GM21360 (cell line): Measurements from ENCODE around the gene EMC10.

Experiments used
- ATAC-seq: cut with Tn5 transposase; IDR thresholded peaks from one replicate; pipeline ENCODE4 v1.9.1; 2021; ENCODE audit warnings: mild to moderate bottlenecking, moderate library complexity; ENCODE audit not compliant: unreplicated experiment

The EMC10 gene

DNA sequence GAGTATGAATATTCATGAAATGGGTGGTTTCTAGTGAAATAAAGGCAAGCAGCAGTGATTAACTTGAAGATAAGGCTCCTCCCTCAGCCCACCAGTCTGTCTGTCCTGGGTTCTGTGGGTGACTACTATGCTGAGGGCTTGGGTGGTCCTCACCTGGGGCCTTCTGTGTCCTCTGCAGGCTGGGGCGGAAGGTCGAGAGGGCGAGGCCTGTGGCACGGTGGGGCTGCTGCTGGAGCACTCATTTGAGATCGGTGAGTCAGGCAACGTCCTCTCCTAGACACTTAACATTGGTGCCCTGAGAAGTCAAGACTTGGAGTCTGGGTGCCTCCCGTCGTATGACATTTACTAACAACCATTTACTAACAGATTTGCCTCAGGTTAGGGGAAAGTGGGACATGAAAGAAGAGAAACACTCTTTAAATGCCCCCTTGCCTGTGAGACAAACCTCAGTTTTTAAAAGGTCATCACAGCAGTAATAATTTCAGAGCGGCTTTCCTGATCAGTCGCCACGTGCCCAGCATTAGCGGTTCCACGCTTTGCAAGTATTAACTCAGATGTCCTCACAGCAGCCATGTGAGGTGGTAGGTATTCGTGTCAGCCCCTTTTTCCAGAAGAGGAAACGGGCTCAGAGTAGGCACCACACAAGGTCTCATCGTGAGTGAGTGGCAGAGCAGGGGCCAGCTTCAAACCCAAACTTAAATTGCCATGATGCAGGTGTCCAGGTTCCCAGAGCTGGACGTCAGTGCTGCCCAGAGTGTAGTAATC is 1.6 kb downstream of the EMC10 start:
- no peak for ATAC-seq

DNA sequence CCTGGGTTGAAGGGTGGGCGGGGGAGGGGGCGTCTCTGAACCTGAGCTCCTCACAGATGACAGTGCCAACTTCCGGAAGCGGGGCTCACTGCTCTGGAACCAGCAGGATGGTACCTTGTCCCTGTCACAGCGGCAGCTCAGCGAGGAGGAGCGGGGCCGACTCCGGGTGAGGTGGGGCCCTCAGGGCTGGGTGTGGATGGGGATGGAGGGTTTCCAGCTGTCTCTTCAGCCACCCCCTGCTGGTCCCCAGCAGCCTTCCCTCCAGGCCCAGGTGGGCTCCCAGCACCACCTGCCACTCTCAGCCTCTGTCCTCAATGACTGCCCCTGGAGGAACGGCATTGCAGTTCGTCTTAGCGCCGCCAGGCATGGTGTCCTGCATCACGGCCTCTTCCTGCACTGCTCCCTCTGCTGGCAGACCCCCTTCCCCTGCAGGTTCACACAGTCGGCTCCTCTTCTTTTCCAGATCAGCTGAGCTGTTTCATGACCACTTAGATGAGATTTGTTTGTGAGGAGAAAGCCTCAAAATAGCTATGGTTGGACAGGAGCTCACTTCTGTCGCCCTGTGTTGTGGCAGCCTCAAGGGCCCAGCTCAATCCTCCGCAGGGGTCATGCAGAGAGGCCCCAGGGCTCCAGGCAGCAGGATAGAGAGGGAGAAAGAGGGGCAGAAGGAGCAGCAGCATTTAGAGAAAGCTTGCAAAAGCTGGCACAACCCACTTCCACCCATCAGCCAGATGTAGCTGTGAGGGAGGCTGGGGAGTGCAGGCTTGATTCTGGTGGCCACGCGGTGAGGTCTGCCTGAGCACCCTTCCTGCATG is 2.8 kb downstream of the EMC10 start:
- no peak for ATAC-seq

DNA sequence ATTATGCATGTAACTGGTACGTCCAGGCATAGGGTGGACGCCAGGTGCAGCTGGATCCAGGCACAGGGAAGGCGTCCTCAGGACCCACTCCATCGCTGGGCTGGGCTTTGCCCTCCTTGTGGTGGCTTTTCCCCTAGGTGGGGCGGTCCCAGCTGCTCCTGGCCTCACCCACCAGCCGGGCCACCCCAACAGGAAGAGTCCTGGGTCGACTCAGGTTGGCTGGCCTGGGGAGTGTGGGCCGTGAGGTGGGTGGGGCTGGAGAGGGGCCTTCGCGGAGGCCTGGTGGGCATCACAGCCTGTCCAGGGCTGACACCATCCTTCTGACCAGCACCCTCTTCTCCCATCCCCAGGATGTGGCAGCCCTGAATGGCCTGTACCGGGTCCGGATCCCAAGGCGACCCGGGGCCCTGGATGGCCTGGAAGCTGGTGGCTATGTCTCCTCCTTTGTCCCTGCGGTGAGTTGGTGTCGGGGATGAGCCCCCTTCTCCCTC is 3.5 kb downstream of the EMC10 start:
- no peak for ATAC-seq

DNA sequence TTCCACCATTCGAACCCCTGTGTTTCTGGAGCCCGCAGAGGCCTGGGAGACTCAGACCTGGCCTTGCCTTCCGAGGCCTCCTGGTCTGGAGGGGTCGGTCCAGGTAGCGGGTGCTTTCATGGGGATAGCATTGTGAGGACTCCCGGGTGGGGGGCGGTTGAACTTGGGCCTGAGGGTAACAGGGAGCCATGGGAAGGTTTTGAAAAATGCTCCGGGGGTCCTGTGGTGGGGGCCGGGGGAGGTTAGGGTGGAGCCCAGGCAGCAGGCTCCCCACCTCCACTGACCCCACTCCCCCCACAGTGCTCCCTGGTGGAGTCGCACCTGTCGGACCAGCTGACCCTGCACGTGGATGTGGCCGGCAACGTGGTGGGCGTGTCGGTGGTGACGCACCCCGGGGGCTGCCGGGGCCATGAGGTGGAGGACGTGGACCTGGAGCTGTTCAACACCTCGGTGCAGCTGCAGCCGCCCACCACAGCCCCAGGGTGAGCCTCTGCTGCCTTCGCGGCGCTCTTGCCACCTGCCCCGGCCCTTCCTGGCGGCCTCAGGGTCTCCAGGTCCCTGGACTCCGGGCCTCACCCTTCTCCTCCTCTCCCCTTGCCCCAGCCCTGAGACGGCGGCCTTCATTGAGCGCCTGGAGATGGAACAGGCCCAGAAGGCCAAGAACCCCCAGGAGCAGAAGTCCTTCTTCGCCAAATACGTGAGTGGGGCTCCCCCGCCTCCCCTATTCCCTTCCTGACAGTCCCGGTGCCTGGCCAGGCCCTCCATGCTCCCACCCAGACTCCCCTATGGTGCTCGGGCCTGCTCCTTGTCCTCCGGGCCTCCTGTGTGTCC is 4.2 kb downstream of the EMC10 start:
- no peak for ATAC-seq

DNA sequence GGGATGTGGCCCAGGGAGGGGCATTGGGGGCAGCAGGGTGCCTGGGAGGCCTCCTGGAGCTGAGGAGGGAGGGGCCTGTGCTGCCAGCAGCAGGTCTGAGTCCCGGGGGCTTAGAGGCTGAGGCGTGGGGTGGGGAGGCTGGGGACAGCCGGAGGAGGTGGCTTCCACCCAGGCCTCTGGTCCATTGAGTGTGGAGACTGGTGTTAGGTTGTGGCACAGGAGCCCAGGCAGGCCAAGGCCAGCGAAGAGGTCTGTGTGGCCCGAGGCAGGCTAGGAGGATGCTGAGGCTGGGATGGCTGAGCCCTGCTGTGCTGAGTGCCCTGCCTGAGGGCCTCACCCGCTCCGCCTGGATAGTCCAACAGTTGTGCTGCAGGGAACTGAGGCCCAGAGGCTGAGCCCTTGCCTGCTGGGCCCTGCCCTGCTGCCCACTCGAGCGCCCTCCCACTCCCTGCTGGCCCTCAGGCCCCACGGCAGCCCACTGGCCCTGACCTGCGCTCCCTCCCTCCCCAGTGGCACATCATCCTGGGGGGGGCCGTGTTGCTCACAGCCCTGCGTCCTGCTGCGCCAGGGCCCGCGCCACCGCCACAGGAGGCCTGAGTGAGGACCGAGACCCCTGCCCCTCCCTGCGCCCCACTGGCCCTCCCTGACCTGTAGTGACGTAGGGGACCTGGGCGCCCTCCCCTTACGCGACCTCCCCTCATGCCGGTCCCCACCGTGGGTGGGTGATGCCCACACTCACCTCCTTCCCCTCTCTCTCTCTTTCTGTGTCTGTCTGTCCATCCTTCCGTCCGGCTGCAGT is 5.2 kb downstream of the EMC10 start:
- ATAC-seq = no peak

DNA sequence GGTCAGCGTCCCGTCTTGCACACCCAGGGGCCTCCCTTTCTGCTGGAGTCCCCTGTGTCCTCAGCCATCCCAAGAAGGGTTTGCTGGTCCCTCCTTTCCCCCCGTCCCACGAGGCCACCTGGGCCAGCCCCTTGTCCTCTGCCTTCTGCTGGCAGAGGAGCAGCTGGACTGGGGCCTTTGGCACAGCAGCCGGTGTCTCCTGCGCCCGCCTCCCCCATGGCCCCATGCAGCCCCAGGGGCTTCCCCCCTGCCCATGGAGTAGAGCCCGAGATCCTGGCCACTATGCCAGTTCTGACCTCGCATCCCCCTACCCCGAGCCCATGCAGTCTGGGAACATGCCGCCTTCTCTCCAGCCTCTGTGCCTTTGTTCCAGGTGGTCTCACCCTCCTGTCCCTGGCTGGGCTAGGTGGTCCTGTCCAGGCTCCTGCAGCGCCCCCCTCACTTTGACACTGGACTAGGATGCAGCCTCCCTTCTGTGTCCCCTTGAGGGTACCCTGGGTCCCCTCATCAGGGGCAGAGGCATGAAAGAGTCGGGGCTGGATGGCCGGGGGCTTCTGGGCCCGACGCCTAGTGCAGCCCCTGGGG is 6.1 kb downstream of the EMC10 start:
- ATAC-seq = no peak

DNA sequence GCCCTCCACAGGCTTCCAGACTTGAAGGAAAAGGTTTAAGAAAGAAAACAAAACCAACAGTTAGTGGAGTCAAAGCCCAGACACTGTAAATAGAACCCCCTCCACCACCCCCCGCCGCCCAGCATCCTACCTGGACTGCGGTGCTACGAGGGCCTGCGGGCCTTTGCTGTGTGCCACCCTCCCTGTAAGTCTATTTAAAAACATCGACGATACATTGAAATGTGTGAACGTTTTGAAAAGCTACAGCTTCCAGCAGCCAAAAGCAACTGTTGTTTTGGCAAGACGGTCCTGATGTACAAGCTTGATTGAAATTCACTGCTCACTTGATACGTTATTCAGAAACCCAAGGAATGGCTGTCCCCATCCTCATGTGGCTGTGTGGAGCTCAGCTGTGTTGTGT is 6.6 kb downstream of the EMC10 start:
- no peak for ATAC-seq

DNA sequence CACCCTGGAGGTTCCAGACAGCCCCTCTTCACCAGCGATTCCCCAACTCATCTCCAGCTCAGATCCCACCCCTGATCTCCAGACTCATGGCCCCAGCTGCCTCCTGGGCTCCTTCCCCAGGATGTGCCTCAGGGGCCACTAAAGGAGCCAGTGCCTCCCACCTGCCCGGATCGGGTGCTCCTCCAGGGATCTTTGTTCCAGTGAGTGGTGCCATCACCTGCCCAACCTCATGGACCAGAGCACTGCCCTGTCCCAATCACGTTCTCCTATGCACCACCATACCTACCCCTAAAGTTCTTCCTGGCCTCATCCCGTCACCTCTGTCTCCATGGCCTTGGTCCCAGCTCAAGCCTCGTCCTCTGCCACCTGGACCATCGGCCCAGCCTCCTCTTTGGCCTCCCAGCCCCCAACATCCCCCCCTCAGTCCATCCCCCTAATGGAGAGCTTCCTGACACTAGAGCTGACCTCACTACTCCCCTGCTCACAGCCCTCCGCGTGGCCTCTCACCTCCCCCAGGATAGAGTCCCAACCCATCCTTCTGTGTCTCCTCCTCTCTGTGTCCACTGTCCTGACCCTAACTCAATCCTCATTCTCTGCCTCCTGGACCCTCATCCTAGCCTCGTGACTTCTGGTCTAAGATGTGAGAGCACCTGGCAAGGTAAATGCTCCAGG is 9.1 kb downstream of the EMC10 start:
- ATAC-seq = no peak

DNA sequence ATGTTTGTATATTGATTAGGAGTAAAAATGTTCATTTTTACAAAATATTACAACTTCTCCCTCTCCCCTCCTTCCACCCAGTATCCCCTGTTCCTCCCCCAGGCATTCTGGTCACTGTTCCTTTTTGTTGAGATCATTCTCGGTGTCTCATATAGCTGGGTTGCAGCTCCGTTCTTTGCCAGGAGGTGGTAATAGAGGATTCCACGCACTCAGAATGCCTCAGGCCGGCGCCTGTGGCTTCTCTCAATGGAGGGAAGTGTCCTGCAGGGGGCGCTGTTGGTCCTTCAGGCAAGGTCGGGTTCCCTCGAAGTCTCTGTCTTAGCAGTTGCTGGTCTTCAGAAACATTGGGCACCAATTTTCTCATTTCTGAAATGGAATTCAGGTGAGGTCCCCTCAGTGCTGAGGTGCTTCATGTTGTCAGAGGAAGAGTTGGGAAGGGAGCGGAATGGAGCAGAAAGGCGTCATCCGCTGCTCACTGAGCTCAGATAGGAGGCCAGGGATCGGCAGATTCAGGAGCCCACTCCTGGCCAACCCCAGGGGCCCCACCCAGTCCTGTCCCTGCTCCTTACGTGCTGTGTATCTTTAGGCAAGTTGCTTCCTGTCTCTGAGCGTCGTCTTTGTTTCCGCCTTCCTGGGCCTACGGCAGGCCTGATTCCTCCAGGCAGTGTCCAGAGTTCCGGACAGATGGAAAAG is 10.7 kb downstream of the EMC10 start:
- no peak for ATAC-seq

DNA sequence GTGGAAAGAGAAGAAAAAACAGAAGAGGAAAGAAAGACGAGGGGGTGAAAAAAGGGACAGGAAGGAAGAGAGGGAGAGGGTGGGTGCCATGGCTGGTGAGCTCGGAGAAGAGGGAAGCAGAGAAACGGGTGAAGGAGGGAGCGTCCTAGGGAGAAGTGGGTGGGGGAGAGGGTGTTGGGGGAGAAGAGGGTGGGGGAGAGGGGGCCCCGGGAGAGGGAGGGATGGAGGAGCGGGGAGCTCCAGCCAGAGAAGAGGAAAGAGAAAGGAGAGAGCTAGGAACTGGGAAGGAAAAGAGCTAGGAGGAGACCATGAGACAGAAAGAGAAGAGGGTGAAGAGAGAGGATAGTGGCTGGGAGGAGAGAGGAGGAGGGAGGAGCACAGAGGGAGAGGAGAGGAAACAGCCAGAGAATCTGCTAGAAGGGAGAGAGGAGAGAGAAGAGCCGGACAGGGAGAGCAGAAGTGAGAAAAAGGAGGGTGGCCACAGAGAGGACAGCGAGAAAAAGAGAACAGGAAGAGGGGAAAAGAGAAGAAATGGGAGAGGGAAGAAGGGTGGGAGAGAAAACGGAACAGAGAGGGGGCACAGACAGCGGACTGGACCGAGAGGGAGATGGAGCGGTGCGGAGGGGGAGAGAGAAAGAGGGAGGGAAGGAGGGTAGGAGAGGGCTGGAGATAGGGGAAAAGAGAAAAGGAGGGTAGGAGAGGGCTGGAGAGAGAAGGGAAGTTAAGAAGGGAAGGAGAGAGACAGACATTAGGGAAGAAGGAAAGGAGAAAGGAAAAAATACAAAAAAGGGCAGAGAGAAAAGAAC is 12.3 kb downstream of the EMC10 start:
- no peak for ATAC-seq

DNA sequence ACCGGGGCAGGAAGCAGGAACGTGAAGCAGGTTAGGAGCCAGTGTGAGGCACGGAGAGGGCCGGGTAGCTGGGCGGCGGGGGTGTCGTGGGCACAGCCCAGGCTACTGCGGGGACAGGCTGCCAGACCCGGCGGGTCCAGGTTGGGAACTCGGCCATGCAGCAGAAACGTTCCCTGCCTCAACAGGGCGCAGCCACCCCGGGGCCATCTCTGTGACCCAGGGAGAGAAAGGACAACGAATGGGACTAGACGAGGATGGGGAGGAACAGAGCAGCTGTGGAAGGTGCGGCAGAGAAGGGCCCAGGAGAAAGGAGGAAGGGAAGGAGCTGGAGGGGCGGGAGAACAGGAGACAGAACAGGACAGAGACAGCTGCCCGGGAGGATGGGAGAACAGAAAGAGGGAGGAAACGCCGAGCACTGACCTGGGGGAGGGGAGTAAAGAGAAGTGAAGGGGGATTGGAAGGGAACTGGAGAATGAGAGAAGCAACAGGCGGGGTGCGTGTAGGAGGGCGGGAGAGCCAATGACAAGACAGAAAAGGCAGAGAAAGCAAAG is 13.2 kb downstream of the EMC10 start:
- ATAC-seq = no peak

DNA sequence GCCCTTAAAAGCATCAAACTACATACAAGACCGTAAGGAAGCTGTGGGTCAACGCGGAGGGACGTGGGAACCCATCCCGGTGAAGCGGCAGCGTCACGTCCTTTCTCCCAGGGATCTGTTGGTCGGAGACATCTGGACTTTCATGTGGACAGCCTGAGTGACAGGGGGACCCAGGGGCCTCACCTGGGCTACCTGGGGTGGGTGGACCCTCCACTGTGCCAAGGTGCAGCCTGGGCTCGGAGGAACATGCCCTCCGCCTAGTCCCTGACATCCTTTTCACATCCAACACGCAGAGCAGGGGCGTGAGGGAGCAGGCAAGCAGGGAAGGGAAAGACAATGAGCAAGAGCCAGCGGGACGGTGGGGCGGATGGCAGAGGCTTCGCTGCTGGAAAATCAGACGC is 14.1 kb downstream of the EMC10 start:
- ATAC-seq = no peak

DNA sequence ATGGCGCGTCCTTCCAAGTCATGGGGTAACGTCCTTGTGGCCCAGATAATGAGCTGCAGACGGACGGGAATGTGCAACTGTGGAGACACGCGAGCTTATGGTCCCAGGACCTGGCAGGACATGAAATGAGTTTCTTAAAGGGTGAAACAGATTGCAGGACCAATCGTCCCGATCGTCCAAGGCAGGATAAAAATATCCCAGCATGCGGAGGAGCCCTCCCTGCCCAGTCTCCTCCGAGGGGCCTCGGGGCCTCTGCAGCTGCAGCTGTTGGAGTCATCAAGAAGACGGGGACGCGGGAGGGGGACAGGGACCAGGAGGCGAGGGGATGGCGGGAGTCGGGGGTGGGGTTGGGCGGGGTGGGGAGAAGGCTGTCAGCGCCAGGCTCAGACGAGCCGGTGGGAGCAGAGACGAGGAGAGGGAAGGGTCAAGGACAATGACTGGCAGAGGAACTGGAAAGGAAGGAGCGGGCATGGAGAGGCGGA is 14.7 kb downstream of the EMC10 start:
- ATAC-seq = no peak

DNA sequence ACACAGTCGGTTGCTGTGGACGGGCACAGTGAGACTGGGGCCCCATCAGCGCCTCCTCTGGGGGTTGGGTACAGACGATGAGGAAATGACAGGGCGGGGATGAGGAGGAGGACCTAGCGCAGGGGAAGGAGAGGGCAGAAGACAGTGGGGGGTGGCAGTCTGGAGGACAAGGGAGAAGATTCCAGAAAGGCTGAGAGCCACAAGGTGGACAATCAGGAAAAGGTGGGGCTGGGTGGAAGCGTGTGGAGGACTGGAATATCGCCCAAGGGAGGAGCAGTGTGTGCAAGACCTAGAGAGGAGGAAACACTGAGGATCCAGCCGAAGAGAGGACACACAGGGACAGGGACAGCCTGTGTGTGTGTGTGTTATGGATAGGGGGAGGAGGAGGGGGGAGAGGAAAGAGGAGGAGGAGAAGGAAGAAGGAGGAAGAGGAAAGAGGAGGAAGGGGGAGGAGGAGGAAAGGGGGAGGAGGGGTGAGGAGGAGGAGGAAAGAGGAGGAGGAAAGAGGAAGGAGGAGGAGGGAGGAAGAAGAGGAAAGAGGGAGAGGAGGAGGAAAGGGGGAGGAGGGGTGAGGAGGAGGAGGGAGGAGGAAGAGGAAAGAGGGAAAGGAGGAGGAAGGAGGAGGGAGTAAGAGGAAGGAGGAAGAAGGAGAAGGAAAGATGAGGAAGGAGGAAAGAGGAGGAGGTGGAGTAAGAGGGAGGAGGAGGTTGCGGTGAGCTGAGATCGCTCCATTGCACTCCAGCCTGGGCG is 16.2 kb downstream of the EMC10 start:
- ATAC-seq = no peak

DNA sequence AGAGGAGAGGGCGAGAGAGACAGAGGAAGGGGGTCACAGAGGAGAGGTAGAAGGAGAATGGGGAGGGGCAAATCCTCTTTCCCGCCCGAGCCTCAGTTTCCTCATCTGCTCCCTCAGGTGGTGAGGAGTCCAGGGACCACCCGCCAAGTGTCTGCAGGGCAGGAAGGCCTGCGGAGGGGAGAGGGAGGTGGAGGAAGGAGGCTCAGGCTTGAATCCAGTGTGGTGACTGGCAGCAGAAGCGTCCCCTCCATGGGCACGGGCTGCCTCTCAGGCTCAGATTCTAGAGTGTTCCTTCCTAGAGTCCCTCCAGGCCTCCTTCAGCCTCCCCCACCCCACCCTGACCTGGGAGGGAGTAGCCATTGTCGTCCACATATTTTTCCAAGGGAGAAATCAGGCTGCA is 16.9 kb downstream of the EMC10 start:
- no peak for ATAC-seq

DNA sequence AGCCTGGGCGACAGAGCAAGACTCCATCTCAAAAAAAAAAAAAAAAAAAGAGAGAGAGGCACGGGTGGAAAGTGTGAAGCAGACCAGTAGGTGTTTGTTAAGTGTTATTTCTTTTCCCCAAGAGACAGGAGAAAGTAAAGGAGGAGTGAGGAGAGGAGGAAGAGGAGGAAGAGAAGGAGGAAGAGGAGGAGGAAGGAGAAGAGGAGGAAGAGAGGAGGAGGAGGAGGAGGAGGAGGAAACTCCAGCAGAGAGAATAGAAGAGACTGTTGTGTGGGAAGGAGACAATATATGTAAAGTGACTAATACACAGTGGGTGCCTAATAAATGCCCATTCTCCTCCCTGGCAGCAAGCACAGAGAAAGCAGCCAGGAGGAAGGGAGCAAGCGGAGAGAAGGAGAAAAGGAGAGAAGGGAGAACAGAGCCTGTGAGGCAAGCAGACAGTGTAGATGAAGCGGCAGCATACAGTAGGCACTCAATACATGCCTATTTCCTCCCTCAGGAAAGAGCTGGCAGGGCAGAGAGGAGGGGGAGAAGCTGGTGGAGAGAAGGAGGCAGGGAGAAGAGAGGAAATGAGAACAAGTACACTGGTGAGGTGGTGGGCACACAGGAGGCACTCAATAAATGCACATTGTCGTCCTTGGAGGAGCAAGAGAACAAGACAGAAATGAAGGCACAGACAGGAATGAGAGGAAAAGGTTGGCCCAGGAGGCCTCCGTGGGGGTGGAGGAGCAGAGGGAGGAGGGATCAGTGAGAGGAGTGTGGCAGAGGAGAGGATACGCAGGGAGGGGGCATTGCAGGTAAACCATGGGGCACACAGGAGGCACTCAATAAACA is 18.1 kb downstream of the EMC10 start:
- ATAC-seq = no peak
